ENCODE results near the gene ZBTB8OS. TPM values are rescaled to one million over a fixed set of nuclear protein-coding genes. Genes with fewer than 3 reads are reported as not detected.
A peak's percentile ranks its signal among the peaks of the same experiment; 100 is the strongest.
"Not testable (repeated sequence)": the region's sequence is repeated elsewhere in the genome, so short reads cannot be mapped to it uniquely, and the experiment has no call there.

ZBTB8OS gene
- 69.1 and 70.1 TPM in 2 replicates for polyA plus RNA-seq (2013)

GRCh38 chr1:32650248-32650751 lies at the start of gene ZBTB8OS:
TSS of gene ZBTB8OS (minus strand) at chr1:32650550. CDS start at chr1:32650529, 21 bp downstream.
- no peaks in the 10 kb centered on the region for H3K27me3 ChIP-seq (ENCODE audit: insufficient read depth, low read length)
- peak within 1 kb of the TSS; percentile 90 for H3K4ac ChIP-seq (ENCODE audit: low read depth, low read length)
- DNase-seq, result peak; percentile 95 to 98
- H3K36me3 ChIP-seq (ENCODE audit: control insufficient read depth in 1 of 2, insufficient read depth in 2 of 2, low read length in 2 of 2), result peaks cover 16 to 17% of the 10 kb centered on the region in 2 experiments
- H4K12ac ChIP-seq (ENCODE audit: low read depth, low read length), result peak within 1 kb of the TSS; percentile 84
- H3K4me2 ChIP-seq (ENCODE audit: low read length), result peak within 1 kb of the TSS; percentile 85
- H3K79me2 ChIP-seq (ENCODE audit: control insufficient read depth, insufficient read depth, low read length, poor library complexity), result peaks cover 11% of the 10 kb centered on the region
- H3K9me3 ChIP-seq (ENCODE audit: insufficient read depth, low read depth, low read length), result no peaks in the 10 kb centered on the region
- peak within 1 kb of the TSS; percentile 73 for H2AFZ ChIP-seq (ENCODE audit: insufficient read depth, low read length, poor library complexity)
- H2BK5ac ChIP-seq (ENCODE audit: low read depth, low read length, poor library complexity), result peak within 1 kb of the TSS; percentile 89
- H4K8ac ChIP-seq (ENCODE audit: low read depth, low read length), result peak within 1 kb of the TSS; percentile 90
- H3K18ac ChIP-seq (ENCODE audit: low read length), result peak within 1 kb of the TSS; percentile 88
- peak within 1 kb of the TSS; percentile 98 for H3K27ac ChIP-seq (ENCODE audit: low read depth, low read length)
- H3K9ac ChIP-seq (ENCODE audit: low read length), result peak within 1 kb of the TSS; percentile 98
- WGBS (ENCODE audit: extremely low coverage, insufficient coverage, insufficient read length), result no CpG with 5 or more reads among the region's 21 CpGs
- H3K14ac ChIP-seq (ENCODE audit: low read length), result peak within 1 kb of the TSS; percentile 80
- H3K4me1 ChIP-seq (ENCODE audit: control insufficient read depth in 1 of 2, insufficient read depth in 2 of 2, low read length in 2 of 2), result peaks cover 0 to 5% of the 10 kb centered on the region in 2 experiments
- peak within 1 kb of the TSS; percentile 95 for H3K4me3 ChIP-seq (ENCODE audit: low read depth, low read length)
- peak within 1 kb of the TSS; percentile 95 for H2AK5ac ChIP-seq (ENCODE audit: low read length)
- peak within 1 kb of the TSS; percentile 93 for H4K91ac ChIP-seq (ENCODE audit: low read depth, low read length)
- no peak within 1 kb of the TSS for H3K23ac ChIP-seq (ENCODE audit: low read length)
- peak within 1 kb of the TSS; percentile 92 for H2BK120ac ChIP-seq (ENCODE audit: insufficient read depth, low read length, poor library complexity)
- peaks cover 11% of the 10 kb centered on the region for H3K79me1 ChIP-seq (ENCODE audit: low read length)
- no peak within 1 kb of the TSS for H2BK12ac ChIP-seq (ENCODE audit: low read length)

GRCh38 chr1:32696996-32697395 lies 46.6 kb upstream of the ZBTB8OS start:
- not testable (repeated sequence) for H2BK120ac ChIP-seq (ENCODE audit: insufficient read depth, low read length, poor library complexity); H2BK5ac ChIP-seq (ENCODE audit: low read depth, low read length, poor library complexity); H4K91ac ChIP-seq (ENCODE audit: low read depth, low read length); H4K12ac ChIP-seq (ENCODE audit: low read depth, low read length); H3K27me3 ChIP-seq (ENCODE audit: insufficient read depth, low read length); H3K4me2 ChIP-seq (ENCODE audit: low read length); H2AK5ac ChIP-seq (ENCODE audit: low read length); DNase-seq; H3K23ac ChIP-seq (ENCODE audit: low read length); H3K27ac ChIP-seq (ENCODE audit: low read depth, low read length); H3K4ac ChIP-seq (ENCODE audit: low read depth, low read length); H2AFZ ChIP-seq (ENCODE audit: insufficient read depth, low read length, poor library complexity); H3K36me3 ChIP-seq (ENCODE audit: control insufficient read depth in 1 of 2, insufficient read depth in 2 of 2, low read length in 2 of 2); H3K4me3 ChIP-seq (ENCODE audit: low read depth, low read length); H3K9me3 ChIP-seq (ENCODE audit: insufficient read depth, low read depth, low read length); H3K14ac ChIP-seq (ENCODE audit: low read length); H4K8ac ChIP-seq (ENCODE audit: low read depth, low read length); H3K18ac ChIP-seq (ENCODE audit: low read length); H2BK12ac ChIP-seq (ENCODE audit: low read length); H3K79me1 ChIP-seq (ENCODE audit: low read length); H3K4me1 ChIP-seq (ENCODE audit: control insufficient read depth in 1 of 2, insufficient read depth in 2 of 2, low read length in 2 of 2); H3K79me2 ChIP-seq (ENCODE audit: control insufficient read depth, insufficient read depth, low read length, poor library complexity); H3K9ac ChIP-seq (ENCODE audit: low read length)
- WGBS (ENCODE audit: extremely low coverage, insufficient coverage, insufficient read length), result no CpG with 5 or more reads among the region's 8 CpGs

- Histone ChIP-seq H3K27ac (ENCODE audit: low read depth, low read length) (no peak overlapping the region), H3K14ac (ENCODE audit: low read length) (no peak overlapping the region), H3K9me3 (ENCODE audit: insufficient read depth, low read depth, low read length) (no peaks in the 10 kb centered on the region), H3K36me3 (ENCODE audit: control insufficient read depth in 1 of 2, insufficient read depth in 2 of 2, low read length in 2 of 2) (no peaks in the 10 kb centered on the region), H3K4me2 (ENCODE audit: low read length) (no peak overlapping the region), H2AFZ (ENCODE audit: insufficient read depth, low read length, poor library complexity) (no peak overlapping the region), H2BK120ac (ENCODE audit: insufficient read depth, low read length, poor library complexity) (no peak overlapping the region), H3K79me1 (ENCODE audit: low read length) (no peaks in the 10 kb centered on the region), H3K79me2 (ENCODE audit: control insufficient read depth, insufficient read depth, low read length, poor library complexity) (no peaks in the 10 kb centered on the region), H4K91ac (ENCODE audit: low read depth, low read length) (no peak overlapping the region), H4K8ac (ENCODE audit: low read depth, low read length) (no peak overlapping the region), H3K4ac (ENCODE audit: low read depth, low read length) (no peak overlapping the region), H3K4me3 (ENCODE audit: low read depth, low read length) (no peak overlapping the region), H2AK5ac (ENCODE audit: low read length) (no peak overlapping the region), H2BK5ac (ENCODE audit: low read depth, low read length, poor library complexity) (no peak overlapping the region), H2BK12ac (ENCODE audit: low read length) (no peak overlapping the region), H3K9ac (ENCODE audit: low read length) (no peak overlapping the region), H3K27me3 (ENCODE audit: insufficient read depth, low read length) (no peaks in the 10 kb centered on the region), H3K18ac (ENCODE audit: low read length) (no peak overlapping the region), H4K12ac (ENCODE audit: low read depth, low read length) (no peak overlapping the region), H3K4me1 (ENCODE audit: control insufficient read depth in 1 of 2, insufficient read depth in 2 of 2, low read length in 2 of 2) (no peaks in the 10 kb centered on the region), H3K23ac (ENCODE audit: low read length) (no peak overlapping the region)
- no CpG with 5 or more reads among the region's 9 CpGs for WGBS (ENCODE audit: extremely low coverage, insufficient coverage, insufficient read length)
- no peak for DNase-seq
These were observed 45.7 kb upstream of the ZBTB8OS start for GRCh38 chr1:32696041-32696440.

GRCh38 chr1:32695098-32695904 lies 45.0 kb upstream of the ZBTB8OS start:
- H3K9me3 ChIP-seq (ENCODE audit: insufficient read depth, low read depth, low read length), result no peaks in the 10 kb centered on the region
- H3K14ac ChIP-seq (ENCODE audit: low read length), result no peak overlapping the region
- no peak overlapping the region for H3K4me2 ChIP-seq (ENCODE audit: low read length)
- H2AFZ ChIP-seq (ENCODE audit: insufficient read depth, low read length, poor library complexity), result no peak overlapping the region
- no peak overlapping the region for H3K4ac ChIP-seq (ENCODE audit: low read depth, low read length)
- no peak overlapping the region for H4K12ac ChIP-seq (ENCODE audit: low read depth, low read length)
- H3K79me2 ChIP-seq (ENCODE audit: control insufficient read depth, insufficient read depth, low read length, poor library complexity), result no peaks in the 10 kb centered on the region
- H3K18ac ChIP-seq (ENCODE audit: low read length), result no peak overlapping the region
- no peak overlapping the region for H2AK5ac ChIP-seq (ENCODE audit: low read length)
- H2BK120ac ChIP-seq (ENCODE audit: insufficient read depth, low read length, poor library complexity), result no peak overlapping the region
- no peak overlapping the region for H4K8ac ChIP-seq (ENCODE audit: low read depth, low read length)
- H3K9ac ChIP-seq (ENCODE audit: low read length), result peak overlapping the region; percentile 4
- WGBS (ENCODE audit: extremely low coverage, insufficient coverage, insufficient read length), result no CpG with 5 or more reads among the region's 17 CpGs
- peak; percentile 11 to 55 for DNase-seq
- no peak overlapping the region for H3K23ac ChIP-seq (ENCODE audit: low read length)
- no peak overlapping the region for H2BK5ac ChIP-seq (ENCODE audit: low read depth, low read length, poor library complexity)
- no peaks in the 10 kb centered on the region for H3K27me3 ChIP-seq (ENCODE audit: insufficient read depth, low read length)
- no peak overlapping the region for H3K4me3 ChIP-seq (ENCODE audit: low read depth, low read length)
- H2BK12ac ChIP-seq (ENCODE audit: low read length), result no peak overlapping the region
- no peak overlapping the region for H3K27ac ChIP-seq (ENCODE audit: low read depth, low read length)
- no peak overlapping the region for H4K91ac ChIP-seq (ENCODE audit: low read depth, low read length)
- no peaks in the 10 kb centered on the region for H3K79me1 ChIP-seq (ENCODE audit: low read length)
- H3K36me3 ChIP-seq (ENCODE audit: control insufficient read depth in 1 of 2, insufficient read depth in 2 of 2, low read length in 2 of 2), result no peaks in the 10 kb centered on the region
- H3K4me1 ChIP-seq (ENCODE audit: control insufficient read depth in 1 of 2, insufficient read depth in 2 of 2, low read length in 2 of 2), result no peaks in the 10 kb centered on the region

All from trophoblast cell (in vitro differentiated cells and primary cell).